NCI-H748 (cell line): ENCODE results near the gene CDK11B.
"Not testable (repeated sequence)": the region's sequence is repeated elsewhere in the genome, so short reads cannot be mapped to it uniquely, and the experiment has no call there.

ENCODE experiments used
- DNase-seq: peaks from one replicate; lab custom pipeline; 2025; ENCODE audit not compliant: unreplicated experiment; lab: John Stamatoyannopoulos, UW

Gene CDK11B

DNA sequence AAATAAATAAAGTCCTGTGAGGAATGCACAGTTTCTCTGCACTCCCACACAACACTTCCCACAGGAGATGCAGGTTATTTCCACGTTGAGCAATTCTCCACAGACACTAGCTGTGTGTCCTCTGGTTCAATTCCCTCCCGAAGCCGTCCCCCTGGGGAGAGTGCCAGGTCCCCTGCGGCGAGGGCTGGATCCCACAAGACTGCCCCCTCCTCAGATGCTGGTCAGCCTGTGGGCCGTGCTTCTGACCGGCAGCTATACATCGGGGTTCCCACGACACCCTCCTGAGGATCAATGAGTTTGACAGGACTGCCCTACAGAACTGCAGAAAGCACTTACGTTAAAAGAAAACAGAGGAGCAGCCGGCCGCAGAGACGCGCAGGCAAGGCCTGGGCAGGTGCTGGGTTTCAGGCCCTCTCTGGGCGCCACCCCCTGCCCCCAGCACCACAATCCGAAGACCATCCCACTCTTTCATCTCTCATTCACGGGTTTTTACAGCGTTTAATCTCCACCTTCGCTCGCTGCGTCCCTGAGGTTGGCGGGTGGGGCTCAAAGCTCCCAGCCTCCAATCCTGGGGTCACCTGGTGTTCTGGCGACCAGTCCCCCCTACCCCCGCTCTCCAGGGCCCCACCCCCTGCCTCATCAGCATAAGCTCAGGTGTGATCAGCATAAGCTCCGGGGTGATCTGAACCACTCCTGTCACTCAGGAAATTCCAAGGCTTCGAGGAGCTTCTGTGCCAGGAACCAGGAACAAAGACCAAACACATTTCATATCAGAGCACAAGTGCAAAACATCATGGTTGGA is 24.5 kb upstream of the CDK11B start:
- no peak for DNase-seq

DNA sequence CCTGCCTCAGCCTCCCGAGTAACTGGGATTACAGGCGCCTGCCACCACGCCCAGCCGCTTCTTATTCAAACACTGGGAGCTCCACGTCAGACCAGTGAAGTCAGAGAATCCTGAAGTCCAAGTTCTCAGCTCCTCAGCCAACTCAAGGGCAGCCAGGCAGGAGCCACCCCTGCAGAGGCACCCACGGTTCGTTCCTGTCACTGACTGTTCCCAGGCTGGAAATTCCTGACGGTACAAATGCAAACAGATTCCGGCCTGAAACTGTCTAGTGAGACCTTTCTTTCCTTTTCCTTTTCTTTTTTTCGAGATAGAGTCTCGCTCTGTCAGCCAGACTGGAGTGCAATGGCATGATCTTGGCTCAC is 22.1 kb upstream of the CDK11B start:
- DNase-seq, result no peak

DNA sequence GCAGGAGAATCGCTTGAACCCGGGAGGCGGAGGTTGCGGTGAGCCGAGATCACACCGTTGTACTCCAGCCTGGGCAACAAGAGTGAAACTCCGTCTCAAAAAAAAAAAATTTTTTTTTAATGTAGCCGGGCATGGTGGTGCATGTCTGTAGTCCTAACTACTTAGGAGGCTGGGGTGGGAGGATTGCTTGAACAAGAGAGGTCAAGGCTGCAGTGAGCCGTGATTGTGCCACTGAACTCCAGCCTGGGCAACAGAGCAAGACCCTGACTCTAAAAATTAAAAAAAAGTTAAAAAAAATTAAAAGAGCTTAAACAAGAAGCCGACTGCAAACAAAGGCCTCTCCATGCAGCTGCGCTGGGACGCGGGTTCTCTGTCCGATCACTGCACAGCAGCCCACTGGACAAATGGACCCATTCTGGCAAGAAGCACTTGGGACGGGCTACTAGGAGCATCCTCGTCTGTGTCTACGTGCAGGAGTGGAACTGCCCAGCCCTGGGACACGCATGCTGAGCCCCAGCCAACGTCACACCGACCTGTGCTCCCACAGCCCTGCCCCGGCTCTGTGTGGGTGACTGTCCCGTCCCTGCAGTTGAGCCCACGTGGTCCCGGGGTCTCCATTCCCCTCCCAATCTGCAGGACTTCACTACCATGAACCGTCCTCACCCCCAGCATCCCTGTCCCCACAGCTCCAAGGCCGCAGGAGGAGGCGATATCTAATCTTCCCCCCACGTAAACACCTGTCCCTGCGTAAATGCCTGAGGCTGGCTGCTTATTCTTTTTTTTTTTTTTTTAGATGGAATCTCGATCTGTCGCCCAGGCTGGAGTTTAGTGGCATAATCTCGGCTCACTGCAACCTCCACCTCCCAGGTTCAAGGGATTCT is 21.5 kb upstream of the CDK11B start:
- DNase-seq, result no peak

DNA sequence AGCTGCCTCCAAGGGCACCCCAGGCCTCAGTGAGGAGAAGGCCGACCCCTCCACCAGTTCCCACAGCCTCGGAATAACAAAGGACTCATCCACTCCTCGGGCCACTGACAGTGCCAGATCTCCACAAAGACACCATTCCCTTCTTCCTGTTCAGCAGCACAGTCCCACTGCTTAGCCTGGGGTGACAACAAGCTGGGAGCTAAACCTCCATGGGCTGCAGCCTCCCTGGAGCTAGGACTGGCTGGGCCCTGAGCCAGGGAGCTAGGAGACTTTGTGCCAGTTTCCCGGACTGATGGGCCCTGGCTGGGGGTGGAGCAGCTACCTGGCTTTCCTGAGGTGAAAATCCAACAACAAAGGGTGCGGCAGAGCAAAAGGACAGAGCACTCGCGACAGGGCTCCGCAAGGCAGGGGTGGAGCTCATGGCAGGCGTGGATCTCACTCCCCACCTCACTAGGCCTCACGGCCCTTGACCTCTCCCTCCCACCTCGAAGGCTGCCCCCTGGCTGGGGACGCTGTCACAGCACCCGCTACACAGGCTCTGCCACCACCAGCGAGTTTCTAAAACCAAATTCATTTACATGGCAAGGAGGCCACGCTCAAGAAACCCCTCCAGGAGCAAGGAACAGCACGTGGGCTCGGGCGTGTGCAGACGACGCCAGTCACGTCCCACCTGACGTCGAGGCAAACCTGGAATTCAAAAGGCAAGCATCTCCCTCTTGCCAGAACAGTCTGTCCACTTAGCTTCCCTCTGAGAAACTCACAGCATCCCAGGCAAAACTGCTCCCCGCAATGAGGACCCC is 20.0 kb upstream of the CDK11B start:
- no peak for DNase-seq

DNA sequence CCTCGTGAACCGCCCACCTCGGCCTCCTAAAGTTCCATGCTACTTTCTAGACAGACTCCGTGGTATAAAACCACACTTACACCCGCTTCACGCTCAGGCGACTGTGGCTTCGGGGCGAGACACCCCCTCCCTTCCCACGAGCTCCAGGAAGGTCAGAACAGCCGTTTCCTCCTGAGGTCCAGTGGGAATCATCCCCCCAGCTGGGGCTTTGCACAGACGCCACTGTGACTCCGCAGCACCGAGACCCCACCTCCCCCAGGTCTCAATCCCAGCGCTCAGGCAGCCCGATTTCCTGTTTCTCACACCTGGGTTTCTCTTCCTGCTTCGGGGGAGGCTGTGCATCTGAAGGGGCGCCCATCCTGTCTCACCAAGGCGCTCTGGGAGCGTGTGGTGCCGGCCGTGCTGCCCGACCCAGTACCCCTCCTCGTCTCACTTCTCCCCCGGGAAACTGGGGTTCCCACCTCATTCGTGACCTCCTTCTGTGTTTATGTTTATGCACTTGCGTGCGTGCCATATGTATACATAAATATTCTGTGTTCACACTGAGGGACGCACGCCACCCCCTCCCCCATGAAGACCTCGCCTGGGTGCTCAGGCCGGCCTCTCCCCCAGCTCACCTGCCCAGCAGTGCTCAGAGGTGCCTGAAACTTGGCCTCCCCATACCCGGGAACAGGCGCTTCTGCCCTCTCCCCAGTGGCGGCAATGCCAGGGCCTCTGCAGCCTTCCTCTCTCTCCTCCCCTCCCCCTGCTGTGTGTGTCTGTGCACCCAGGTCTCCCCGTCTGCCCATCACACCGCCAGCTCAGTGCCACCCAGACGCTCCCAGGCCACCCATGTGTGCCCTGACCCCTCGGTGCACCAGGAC is 19.1 kb upstream of the CDK11B start:
- DNase-seq, result no peak

DNA sequence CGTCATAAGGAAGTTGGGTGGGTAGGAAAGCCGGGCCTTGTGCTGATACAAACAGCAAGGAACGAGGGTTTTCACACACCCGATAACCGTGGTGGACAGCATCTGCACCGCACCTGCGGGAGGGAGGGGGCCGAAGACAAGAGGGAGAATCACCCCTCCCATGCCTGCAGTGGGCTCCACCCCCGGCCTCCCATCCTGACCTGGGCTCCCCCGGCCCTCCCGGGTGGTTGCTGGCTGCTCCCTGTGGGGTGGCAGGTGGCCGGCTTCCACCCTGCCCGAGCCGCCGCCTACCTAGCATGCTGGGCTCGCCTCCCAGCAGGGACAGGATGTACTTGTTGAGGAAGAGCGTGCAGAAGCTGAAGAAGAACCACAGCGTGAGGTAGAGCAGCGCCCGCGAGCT is 17.3 kb upstream of the CDK11B start:
- not testable (repeated sequence) for DNase-seq

DNA sequence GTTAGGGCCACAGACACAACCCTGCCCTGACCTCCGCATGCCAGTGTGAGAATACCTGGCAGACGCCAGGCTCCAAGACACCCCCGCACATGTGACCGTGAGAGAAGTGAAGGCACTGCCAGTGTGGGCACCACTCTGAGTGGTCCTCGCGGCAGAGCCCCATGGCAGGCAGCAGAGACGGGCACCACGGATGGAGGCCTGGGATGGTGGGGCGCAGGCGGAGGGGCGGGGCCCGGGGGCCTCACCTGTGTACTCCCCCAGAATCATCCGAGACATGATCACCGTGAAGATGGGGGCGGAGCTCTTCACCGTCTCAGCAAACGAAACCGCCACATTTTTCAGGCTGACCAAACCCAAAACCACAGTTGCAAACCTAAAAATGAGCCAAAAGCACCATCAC is 16.4 kb upstream of the CDK11B start:
- DNase-seq, result not testable (repeated sequence)

DNA sequence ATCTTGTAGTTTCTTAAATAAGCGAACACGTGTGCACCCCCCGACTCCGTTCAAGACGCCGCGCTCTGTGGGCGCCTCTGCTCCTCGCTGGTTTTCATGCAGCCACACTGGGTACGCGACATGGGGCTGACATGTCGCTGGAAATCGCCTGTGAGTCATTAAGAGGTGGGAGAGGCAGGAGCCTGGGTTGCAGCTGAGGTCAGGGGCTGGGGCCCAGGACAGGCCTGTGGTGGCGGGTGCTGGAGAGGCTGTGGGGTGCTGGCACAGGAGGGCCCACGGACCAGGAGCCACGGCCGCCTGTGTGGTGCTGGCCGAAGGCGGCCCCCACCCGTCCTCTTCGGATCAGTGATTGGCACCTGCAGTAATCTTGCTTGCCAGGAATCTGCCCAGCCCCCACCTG is 16.0 kb upstream of the CDK11B start:
- not testable (repeated sequence) for DNase-seq

DNA sequence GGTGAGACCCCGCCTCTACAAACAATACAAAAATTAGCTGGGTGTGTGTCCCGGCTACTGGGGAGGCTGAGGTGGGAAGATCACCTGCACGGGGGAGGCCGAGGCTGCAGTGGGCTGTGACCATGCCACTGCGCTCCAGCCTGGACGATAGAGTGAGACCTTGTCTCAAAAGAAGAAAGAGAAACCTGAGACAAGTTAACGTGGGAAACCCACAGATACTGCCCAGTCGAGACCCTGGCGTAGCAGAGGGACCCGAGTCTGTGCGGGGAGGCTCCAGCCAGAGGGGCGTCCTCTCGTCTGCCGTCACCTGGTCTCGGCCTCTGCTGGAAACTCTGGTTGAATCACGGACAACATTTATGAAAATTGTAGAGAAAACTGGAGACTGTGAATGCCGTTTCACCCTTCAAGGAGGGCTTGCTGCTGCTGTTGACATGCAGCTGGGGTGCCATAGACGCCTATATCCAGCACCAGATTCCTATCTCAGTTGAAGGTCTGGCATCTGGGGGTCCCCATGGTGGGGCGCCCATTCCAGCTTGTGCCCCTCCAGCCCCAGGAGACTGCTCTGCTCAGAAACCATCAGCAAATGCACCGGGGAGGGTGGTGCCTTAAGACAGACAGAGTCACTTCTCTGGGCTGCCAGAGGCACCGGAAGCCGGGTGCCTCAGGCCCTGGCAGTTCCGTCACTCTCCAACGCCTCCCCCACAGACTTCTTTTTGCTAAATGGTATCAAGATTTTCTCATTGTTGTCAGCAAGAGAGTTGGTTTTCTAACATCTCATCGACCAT is 13.6 kb upstream of the CDK11B start:
- no peak for DNase-seq

DNA sequence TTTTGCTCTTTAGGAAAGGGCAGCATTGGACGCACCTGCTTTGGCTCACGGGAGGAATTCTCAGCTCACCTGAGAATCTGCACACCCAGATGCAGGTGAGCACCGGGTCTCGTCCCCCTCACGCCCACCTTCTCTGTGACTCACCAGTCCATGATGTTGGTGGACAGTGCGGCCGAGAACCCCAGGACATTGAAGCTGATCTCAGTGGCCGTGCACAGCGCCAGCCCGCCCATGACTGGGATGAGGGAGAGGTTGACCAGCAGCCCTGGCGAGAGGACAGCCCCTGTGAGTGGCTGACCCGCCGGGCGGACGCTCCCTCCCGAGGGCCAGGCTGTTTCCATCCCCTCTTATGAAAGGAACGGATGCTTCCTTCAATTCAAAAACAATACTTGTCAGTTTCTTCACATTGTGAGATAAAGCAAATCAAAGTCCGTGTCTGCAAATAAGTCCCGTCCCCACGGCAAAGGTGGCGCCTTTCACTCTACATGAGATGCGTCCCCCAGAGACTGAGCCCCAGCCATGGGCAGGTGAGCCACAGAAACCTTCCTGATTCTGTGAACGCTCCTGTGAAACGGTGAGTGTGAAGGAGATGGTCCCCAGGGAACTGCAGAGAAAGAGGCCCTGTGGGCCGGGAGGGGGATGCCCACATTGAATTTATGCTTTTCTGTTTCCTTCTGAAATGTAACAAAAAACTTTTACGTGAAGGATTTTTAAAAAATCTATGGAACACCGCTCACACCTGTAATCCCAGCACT is 12.7 kb upstream of the CDK11B start:
- no peak for DNase-seq

DNA sequence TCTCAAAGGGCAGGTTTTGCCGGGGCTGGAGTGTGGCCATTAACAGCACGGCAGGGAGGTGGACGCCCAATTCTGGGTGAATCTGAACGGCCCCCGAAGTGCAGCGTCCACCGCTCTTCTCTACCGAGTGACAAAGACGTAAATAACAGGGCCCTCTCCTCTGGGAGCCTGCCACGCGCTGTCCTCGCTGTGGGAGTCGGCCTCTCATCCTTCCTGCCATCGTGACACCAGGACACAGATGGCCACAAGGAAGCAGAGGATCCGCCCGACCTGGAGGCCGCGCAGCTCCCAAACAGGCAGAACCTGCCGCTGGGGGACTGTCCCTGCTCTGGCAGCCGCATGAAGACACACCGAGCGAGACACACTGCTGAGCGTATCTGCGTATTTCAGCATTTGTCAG is 12.1 kb upstream of the CDK11B start:
- DNase-seq, result no peak

DNA sequence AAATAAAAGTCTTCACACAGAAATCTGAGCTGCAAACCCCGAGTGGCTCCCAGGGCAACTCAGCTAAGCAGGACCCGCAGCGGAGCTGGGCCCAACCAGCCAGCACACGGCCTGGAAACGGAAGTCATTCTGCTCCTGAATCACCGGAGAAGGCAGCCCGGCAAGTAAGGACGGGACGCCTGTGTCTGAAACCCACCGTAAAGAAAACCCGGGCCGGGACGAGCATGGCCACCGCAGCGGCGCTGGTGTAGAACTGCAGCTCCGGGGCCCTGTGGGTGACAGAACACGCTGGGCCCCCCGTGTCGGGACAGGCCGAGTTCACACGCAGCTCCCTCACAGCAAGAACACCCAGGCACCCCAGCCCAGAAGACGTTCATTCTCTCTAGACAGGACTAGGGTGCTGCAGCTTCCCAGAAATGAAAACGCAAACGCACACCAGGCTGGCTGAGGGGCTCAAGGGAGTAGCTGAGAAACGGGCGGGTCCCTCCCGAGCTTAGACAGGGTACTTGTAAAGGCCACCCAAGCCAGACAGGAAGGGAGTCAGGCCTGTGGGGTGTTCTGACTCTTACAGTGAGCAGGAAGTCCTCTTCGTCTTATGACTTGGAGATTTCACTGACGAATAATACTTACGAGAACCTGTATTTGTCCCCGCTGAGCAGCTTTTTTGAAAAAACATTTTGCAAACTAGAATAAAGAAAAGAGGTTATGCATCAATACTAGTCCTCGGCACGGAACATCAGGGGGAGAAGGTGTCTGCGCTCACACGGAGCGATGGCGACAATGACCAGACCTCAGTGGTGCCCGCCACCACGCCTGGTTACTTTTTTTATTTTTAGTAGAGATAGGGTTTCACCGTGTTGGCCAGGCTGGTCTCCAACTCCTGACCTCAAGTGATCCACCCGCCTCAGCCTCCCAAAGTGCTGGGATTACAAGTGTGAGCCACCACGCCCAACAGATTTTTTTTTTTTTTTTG is 10.9 kb upstream of the CDK11B start:
- DNase-seq, result no peak

DNA sequence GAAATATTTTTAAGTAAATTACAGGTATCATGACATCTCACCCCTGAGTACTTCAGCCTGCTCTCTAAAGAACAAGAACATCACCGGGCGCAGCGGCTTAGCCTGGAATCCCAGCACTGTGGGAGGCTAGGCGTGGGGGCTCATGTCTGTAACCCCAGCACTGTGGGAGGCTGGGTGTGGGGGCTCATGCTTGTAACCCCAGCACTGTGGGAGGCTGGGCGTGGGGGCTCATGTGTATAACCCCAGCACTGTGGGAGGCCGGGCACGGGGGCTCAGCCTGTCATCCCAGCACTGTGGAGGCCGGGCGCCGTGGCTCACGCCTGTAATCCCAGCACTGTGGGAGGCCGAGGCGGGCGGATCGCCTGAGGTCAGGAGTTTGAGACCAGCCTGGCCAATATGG is 7.7 kb upstream of the CDK11B start:
- DNase-seq, result no peak

DNA sequence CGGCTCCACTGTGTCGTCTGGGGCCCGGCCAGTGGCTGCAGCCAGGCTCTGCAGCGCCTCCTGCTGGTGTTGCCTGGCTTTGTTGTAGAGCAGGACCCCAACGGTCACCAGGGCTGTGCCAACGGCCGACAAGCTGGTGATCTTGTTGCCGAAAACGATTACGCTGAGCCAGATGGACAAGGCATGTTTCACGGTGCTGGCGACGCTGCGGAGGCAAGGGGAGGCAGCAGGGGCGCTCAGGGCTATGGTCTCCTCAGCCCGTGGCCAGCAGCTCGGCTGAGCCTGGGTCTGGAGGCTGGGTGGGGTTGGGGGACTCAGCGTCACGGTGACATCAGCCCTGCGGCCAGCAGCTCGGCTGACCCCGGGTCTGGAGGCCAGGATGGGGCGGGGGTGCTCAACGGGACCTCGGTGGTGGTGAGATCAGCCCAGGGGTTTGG is 7.0 kb upstream of the CDK11B start:
- DNase-seq, result no peak

DNA sequence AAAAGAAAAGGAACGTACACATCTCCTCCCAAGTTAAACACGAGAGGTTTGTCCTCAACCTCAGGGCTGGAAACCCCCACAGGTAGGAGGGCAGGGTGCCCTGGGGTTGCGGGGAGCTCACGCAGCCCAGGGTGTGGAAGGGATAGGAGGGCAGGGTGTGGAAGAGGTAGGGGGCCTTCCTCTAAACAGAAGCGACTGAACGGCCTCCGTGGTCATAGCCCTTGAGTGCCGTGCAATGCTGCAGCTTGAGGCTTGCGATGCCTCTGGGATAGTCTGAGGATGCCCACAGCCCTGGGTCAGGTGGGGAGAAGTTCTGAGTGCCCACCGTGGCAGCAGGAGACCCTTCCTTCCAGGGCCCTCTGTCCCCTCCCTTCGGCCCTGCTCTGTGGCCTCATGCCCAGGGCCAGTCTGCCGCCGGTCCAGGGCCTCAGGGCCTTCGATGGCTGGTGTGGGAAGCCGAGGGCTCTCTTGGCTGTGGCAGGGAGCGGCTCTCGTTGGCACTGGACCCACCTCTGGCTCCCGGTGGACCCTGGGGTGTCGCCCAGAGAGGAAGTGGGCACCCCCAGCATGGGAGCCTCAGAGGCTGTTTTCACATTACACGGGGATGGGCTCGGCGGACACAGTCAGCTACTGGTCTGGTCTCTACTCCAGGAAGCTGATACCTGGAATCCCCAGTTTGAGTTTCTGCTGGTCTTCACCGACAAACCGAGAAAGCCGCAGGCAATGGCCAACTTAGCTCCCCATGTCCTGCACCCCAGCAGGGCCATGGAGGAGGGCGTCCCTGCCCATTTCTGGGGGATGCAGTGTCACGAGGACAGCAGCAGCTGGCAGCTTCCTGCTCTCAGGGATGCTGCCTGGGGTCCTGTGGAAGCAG is 6.4 kb upstream of the CDK11B start:
- no peak for DNase-seq

DNA sequence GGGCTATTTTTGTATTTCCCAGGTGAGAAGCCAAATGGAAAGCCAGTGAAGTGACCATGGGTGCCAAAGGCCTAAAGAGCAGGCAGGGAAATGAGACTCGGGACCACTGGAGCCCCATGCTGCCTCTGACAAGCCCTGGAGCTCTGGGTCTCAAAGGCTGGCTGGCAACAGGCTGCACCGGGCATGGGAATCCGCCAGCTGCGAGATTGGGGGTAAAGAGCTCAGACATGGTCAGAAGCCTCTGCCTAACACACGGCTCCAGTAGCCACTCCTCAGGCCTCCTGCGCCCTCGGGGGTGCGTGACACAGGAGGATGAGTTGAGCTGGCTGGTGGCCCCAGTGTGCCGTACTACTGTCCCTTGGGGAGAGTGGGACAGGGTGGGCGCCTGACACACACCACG is 5.5 kb upstream of the CDK11B start:
- DNase-seq, result not testable (repeated sequence)
